WI38 (cell line): ENCODE data around the gene SLC39A3.

ENCODE experiments used
- H3K4me3 ChIP-seq: 2 replicates; pipeline ENCODE4 v1.5.1; 2011; ENCODE audit warnings: low read depth, mild to moderate bottlenecking, control low read depth, low read length
- TF ChIP-seq, protein P1 (sequence below): IDR thresholded peaks from 2 replicates; pipeline ENCODE4 v1.5.1; 2012; ENCODE audit warnings: low read depth, mild to moderate bottlenecking, control low read depth, low read length

SLC39A3 gene

DNA sequence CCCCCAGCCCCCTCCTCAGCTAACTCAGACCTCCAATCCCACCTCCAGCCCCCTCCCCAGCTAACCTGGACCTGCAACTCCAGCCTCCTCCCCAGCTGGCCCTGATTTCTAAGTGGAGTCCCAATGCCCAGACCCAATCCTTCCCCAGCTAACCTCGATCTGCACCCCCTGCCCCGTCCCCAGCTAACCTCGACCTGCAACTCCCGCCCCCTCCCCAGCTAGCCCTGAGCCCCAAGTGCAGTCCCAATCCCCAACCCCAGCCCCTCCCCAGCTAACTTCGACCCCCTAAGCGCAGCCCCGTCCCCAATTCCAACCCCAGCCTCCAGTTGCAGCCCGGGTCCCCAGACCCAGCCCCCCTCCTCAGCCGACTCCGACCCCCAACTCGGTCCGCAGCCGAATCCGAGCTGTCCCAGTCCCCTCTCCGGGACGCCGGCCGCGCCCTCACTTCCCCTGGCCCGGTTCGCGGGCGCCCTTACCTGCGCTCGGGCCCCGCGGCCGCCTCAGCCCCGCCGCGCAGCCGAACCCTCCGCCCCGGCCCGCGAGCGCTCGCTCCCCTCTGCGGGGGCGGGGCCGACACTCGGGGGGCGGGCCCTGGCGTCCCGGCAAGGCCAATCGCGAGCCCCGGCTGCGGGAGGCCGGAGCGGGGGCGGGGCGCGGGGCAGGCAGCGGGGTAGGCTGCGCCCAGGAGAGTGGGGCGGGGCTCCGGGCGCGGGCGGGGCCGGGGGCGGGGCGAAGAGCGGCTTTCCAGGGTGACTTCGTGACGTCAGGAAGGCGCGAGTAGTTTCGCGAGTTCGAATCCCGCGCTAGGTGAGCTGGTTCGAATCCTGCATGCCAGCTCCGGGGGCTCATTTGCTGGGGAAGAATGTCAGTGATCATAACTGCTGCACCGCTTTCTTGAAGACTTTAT is 37.4 kb downstream of the SLC39A3 start, which contains the start of gene GNG7:
Gene GNG7, minus strand, starts transcription at position 525 of the 907 bp plus-strand sequence. CDS start 182,006 bp downstream, outside the sequence.
- TF ChIP-seq, protein P1, sequence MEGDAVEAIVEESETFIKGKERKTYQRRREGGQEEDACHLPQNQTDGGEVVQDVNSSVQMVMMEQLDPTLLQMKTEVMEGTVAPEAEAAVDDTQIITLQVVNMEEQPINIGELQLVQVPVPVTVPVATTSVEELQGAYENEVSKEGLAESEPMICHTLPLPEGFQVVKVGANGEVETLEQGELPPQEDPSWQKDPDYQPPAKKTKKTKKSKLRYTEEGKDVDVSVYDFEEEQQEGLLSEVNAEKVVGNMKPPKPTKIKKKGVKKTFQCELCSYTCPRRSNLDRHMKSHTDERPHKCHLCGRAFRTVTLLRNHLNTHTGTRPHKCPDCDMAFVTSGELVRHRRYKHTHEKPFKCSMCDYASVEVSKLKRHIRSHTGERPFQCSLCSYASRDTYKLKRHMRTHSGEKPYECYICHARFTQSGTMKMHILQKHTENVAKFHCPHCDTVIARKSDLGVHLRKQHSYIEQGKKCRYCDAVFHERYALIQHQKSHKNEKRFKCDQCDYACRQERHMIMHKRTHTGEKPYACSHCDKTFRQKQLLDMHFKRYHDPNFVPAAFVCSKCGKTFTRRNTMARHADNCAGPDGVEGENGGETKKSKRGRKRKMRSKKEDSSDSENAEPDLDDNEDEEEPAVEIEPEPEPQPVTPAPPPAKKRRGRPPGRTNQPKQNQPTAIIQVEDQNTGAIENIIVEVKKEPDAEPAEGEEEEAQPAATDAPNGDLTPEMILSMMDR: no peak
- no peak within 1 kb of the TSS for H3K4me3 ChIP-seq

GRCh38 chr19:2701361-2702169 is 38.3 kb downstream of the SLC39A3 start:
- H3K4me3 ChIP-seq: no peak overlapping the region
- TF ChIP-seq, protein P1: no peak

DNA sequence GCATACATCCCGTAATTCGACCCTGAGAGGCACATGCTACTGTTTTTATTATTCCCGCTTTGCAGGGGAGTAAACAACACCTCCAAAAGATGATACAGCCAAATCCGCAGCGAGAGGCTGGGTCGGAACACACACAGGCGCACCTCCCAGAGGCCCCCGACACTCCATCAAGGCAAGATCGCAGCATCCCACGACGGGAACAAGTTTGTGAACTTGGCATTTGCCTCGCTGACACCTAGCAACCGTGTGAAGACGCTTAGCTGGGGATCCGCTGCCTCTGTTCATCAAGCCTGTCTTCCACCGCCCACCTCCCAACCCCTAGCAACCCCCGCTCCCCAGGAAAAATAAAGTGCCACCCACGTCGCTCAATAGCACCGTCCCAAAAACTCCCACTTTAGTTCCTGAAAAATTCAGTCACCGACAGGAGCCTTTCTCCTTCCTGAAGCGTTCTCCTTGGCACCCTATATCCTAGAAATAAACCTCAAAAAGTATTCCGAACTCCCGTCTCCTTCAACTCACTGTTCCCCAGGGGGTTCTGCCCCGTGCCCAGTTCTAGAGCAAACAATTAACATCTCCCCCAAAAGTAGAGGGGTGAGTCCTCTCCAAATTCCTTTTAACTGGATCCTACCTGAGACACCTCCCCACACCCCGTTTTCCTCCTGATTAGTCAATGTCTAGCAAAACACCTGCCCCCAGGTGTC is 39.0 kb downstream of the SLC39A3 start:
- TF ChIP-seq, protein P1: no peak
- H3K4me3 ChIP-seq: no peak overlapping the region

GRCh38 chr19:2699413-2700140 is 40.2 kb downstream of the SLC39A3 start:
- TF ChIP-seq, protein P1: no peak
- no peak overlapping the region for H3K4me3 ChIP-seq

- TF ChIP-seq, protein P1: no peak
- no peak overlapping the region for H3K4me3 ChIP-seq
Observed at GRCh38 chr19:2694196-2694595, 45.6 kb downstream of the SLC39A3 start.

DNA sequence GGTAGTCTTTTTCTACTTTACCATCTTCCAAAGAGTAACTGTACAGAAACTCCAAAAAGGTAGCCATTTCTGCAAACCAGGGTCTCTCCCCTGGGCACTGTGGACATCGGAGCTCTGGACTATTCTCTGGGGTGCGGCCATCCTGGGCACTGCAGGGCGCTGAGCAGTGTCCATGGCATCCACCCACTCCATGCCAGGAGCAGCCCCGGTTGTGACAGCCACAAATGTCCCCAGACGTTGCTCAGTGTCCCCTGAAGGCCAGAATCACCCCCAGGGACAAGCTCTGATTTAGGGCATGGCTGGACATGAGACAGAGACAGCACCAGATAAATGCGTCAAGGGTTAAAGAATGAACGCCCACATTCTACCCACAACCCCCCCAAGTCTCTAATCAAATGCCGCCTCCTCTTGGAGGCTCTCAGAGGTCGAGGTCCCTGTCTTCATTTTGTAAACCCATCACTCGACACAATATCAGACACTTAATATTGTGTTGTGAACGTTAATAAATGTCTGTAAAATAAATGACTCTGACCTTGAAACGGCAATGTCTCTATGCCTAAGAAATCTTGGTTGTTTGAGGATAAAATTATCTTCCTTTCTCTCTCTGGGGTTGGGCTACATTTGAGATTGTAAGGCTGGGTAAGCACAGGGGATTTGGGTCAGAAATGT is 46.2 kb downstream of the SLC39A3 start:
- TF ChIP-seq, protein P1: no peak
- no peak overlapping the region for H3K4me3 ChIP-seq
